Measurements from ENCODE around the gene BEST3.
"Not testable (repeated sequence)": the region's sequence is repeated elsewhere in the genome, so short reads cannot be mapped to it uniquely, and the experiment has no call there.

Gene BEST3

DNA sequence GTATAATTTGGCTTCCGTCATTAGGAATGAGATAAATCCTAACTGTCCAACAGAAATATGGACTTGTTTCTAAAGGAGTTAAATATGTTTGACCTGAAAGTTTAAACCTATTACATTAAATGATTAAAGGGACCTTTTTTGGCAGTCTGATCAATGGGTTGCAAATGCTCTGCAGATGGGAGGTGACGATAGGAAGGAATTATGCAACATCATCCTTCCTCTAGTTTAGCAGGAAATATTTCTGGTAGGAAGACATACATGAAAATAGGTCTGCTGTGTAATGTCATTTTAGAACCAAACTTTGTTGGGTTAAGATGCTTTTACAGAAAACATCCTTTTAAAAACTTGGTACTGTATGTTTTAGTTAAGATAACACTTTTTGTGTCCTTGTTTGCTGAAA lies 91.0 kb downstream of the BEST3 start:
- TF ChIP-seq, protein P1, sequence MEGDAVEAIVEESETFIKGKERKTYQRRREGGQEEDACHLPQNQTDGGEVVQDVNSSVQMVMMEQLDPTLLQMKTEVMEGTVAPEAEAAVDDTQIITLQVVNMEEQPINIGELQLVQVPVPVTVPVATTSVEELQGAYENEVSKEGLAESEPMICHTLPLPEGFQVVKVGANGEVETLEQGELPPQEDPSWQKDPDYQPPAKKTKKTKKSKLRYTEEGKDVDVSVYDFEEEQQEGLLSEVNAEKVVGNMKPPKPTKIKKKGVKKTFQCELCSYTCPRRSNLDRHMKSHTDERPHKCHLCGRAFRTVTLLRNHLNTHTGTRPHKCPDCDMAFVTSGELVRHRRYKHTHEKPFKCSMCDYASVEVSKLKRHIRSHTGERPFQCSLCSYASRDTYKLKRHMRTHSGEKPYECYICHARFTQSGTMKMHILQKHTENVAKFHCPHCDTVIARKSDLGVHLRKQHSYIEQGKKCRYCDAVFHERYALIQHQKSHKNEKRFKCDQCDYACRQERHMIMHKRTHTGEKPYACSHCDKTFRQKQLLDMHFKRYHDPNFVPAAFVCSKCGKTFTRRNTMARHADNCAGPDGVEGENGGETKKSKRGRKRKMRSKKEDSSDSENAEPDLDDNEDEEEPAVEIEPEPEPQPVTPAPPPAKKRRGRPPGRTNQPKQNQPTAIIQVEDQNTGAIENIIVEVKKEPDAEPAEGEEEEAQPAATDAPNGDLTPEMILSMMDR (conservative IDR thresholded peaks at IDR 0.05), result no peak
- TF ChIP-seq ZFX (IDR thresholded peaks at IDR 0.05), result no peak
- H3K27ac ChIP-seq, result no peak overlapping the region

- H3K27ac ChIP-seq, result not testable (repeated sequence)
Observed at GRCh38 chr12:69604275-69604674, 94.8 kb downstream of the BEST3 start.

Measured in C4-2B (cell line).